ENCODE results near the gene TCF4. TPM values are rescaled to one million over a fixed set of nuclear protein-coding genes. Genes with fewer than 3 reads are reported as not detected.

TCF4 gene
- total RNA-seq, 1 experiment from 2014 or later = 37.3 TPM

GRCh38 chr18:55511277-55511676, 76.7 kb downstream of the TCF4 start:
- no peaks in the 10 kb centered on the region for H3K9me3 ChIP-seq (replicated peaks)
- H3K36me3 ChIP-seq = no peaks in the 10 kb centered on the region
- no peak for DNase-seq
- no peaks in the 10 kb centered on the region for H3K4me1 ChIP-seq
- H3K4me3 ChIP-seq = no peak overlapping the region
- no peaks in the 10 kb centered on the region for H3K27me3 ChIP-seq
- no peak overlapping the region for H3K27ac ChIP-seq

- H3K9me3 ChIP-seq (replicated peaks) = no peaks in the 10 kb centered on the region
- H3K4me3 ChIP-seq = no peak overlapping the region
- H3K36me3 ChIP-seq = no peaks in the 10 kb centered on the region
- H3K4me1 ChIP-seq = no peaks in the 10 kb centered on the region
- H3K27me3 ChIP-seq = no peaks in the 10 kb centered on the region
- no peak overlapping the region for H3K27ac ChIP-seq
- no peak for DNase-seq
Observed at GRCh38 chr18:55510809-55511208, 77.2 kb downstream of the TCF4 start.

GRCh38 chr18:55509631-55510324, 78.2 kb downstream of the TCF4 start:
- Histone ChIP-seq H3K27ac (no peak overlapping the region), H3K27me3 (no peaks in the 10 kb centered on the region), H3K4me1 (no peaks in the 10 kb centered on the region), H3K4me3 (no peak overlapping the region), H3K36me3 (no peaks in the 10 kb centered on the region), H3K9me3 (replicated peaks) (no peaks in the 10 kb centered on the region)
- DNase-seq = no peak

- Histone ChIP-seq H3K27ac (no peak overlapping the region), H3K27me3 (no peaks in the 10 kb centered on the region), H3K4me1 (no peaks in the 10 kb centered on the region), H3K9me3 (replicated peaks) (no peaks in the 10 kb centered on the region), H3K4me3 (no peak overlapping the region), H3K36me3 (no peaks in the 10 kb centered on the region)
- DNase-seq = no peak
Observed at GRCh38 chr18:55508651-55509050, 79.3 kb downstream of the TCF4 start.

- Histone ChIP-seq H3K9me3 (replicated peaks) (no peaks in the 10 kb centered on the region), H3K27me3 (no peaks in the 10 kb centered on the region), H3K36me3 (no peaks in the 10 kb centered on the region), H3K4me1 (no peaks in the 10 kb centered on the region), H3K27ac (no peak overlapping the region), H3K4me3 (no peak overlapping the region)
- no peak for DNase-seq
Observed at GRCh38 chr18:55506074-55506473, 81.9 kb downstream of the TCF4 start.

- Histone ChIP-seq H3K9me3 (replicated peaks) (no peaks in the 10 kb centered on the region), H3K27ac (no peak overlapping the region), H3K4me3 (no peak overlapping the region), H3K36me3 (no peaks in the 10 kb centered on the region), H3K27me3 (no peaks in the 10 kb centered on the region), H3K4me1 (peaks cover 6% of the 10 kb centered on the region; the same call in 1 of the 2 replicates)
- DNase-seq = no peak
Observed at GRCh38 chr18:55504808-55505207, 83.2 kb downstream of the TCF4 start.

- H3K4me1 ChIP-seq = peaks cover 6% of the 10 kb centered on the region; the same call in 1 of the 2 replicates
- no peaks in the 10 kb centered on the region for H3K9me3 ChIP-seq (replicated peaks)
- no peaks in the 10 kb centered on the region for H3K36me3 ChIP-seq
- H3K27me3 ChIP-seq = no peaks in the 10 kb centered on the region
- H3K27ac ChIP-seq = no peak overlapping the region
- no peak overlapping the region for H3K4me3 ChIP-seq
- DNase-seq = no peak
Observed at GRCh38 chr18:55503167-55503820, 84.7 kb downstream of the TCF4 start.

GRCh38 chr18:55501982-55502710, 85.8 kb downstream of the TCF4 start:
- Histone ChIP-seq H3K27me3 (no peaks in the 10 kb centered on the region), H3K27ac (no peak overlapping the region), H3K4me1 (peaks cover 6% of the 10 kb centered on the region; the same call in 1 of the 2 replicates), H3K36me3 (no peaks in the 10 kb centered on the region), H3K4me3 (no peak overlapping the region), H3K9me3 (replicated peaks) (no peaks in the 10 kb centered on the region)
- DNase-seq = no peak

- no peaks in the 10 kb centered on the region for H3K27me3 ChIP-seq
- DNase-seq = peak in 1 of 2 experiments; percentile 6
- H3K9me3 ChIP-seq (replicated peaks) = no peaks in the 10 kb centered on the region
- peaks cover 6% of the 10 kb centered on the region; the same call in 1 of the 2 replicates for H3K4me1 ChIP-seq
- H3K27ac ChIP-seq = no peak overlapping the region
- H3K4me3 ChIP-seq = no peak overlapping the region
- no peaks in the 10 kb centered on the region for H3K36me3 ChIP-seq
Observed at GRCh38 chr18:55501579-55501978, 86.4 kb downstream of the TCF4 start.

- Histone ChIP-seq H3K4me3 (no peak overlapping the region), H3K9me3 (replicated peaks) (no peaks in the 10 kb centered on the region), H3K4me1 (peaks cover 6% of the 10 kb centered on the region; the same call in 1 of the 2 replicates), H3K36me3 (no peaks in the 10 kb centered on the region), H3K27ac (no peak overlapping the region), H3K27me3 (no peaks in the 10 kb centered on the region)
- DNase-seq = no peak
Observed at GRCh38 chr18:55500316-55501086, 87.5 kb downstream of the TCF4 start.

- no peaks in the 10 kb centered on the region for H3K9me3 ChIP-seq (replicated peaks)
- peaks cover 6% of the 10 kb centered on the region; the same call in 1 of the 2 replicates for H3K4me1 ChIP-seq
- no peak overlapping the region for H3K27ac ChIP-seq
- DNase-seq = no peak
- H3K27me3 ChIP-seq = no peaks in the 10 kb centered on the region
- H3K36me3 ChIP-seq = no peaks in the 10 kb centered on the region
- H3K4me3 ChIP-seq = no peak overlapping the region
Observed at GRCh38 chr18:55499526-55499925, 88.5 kb downstream of the TCF4 start.

- no peak overlapping the region for H3K27ac ChIP-seq
- H3K9me3 ChIP-seq (replicated peaks) = no peaks in the 10 kb centered on the region
- H3K27me3 ChIP-seq = no peaks in the 10 kb centered on the region
- H3K4me1 ChIP-seq = peaks cover 6% of the 10 kb centered on the region; the same call in 1 of the 2 replicates
- no peak for DNase-seq
- H3K36me3 ChIP-seq = no peaks in the 10 kb centered on the region
- no peak overlapping the region for H3K4me3 ChIP-seq
Observed at GRCh38 chr18:55497825-55498403, 90.1 kb downstream of the TCF4 start.

- Histone ChIP-seq H3K27ac (no peak overlapping the region), H3K27me3 (no peaks in the 10 kb centered on the region), H3K9me3 (replicated peaks) (no peaks in the 10 kb centered on the region), H3K4me3 (no peak overlapping the region), H3K4me1 (no peaks in the 10 kb centered on the region), H3K36me3 (no peaks in the 10 kb centered on the region)
- DNase-seq = no peak
Observed at GRCh38 chr18:55494899-55495298, 93.1 kb downstream of the TCF4 start.

- Histone ChIP-seq H3K4me3 (no peak overlapping the region), H3K36me3 (no peaks in the 10 kb centered on the region), H3K4me1 (no peaks in the 10 kb centered on the region), H3K27me3 (no peaks in the 10 kb centered on the region), H3K27ac (no peak overlapping the region), H3K9me3 (replicated peaks) (no peaks in the 10 kb centered on the region)
- no peak for DNase-seq
Observed at GRCh38 chr18:55494441-55494840, 93.6 kb downstream of the TCF4 start.

Measured in SJCRH30 (cell line).